HG02938 (cell line): ENCODE results near the gene PSRC1.

Experiments used
- ATAC-seq: cut with Tn5 transposase; IDR thresholded peaks from one replicate; pipeline ENCODE4 v1.9.1; 2021; ENCODE audit warnings: mild to moderate bottlenecking, moderate library complexity; ENCODE audit not compliant: unreplicated experiment

Gene PSRC1

GRCh38 chr1:109248797-109249629, 33.9 kb downstream of the PSRC1 start, which contains the start of gene CELSR2:
TSS of gene CELSR2 (plus strand) at chr1:109249539. CDS start at chr1:109250080, 541 bp downstream.
- ATAC-seq, result peak; percentile 75

- no peak for ATAC-seq
Observed at GRCh38 chr1:109248444-109248796, 34.5 kb downstream of the PSRC1 start.

- no peak for ATAC-seq
Observed at GRCh38 chr1:109247401-109248365, 35.3 kb downstream of the PSRC1 start.

- ATAC-seq, result no peak
Observed at GRCh38 chr1:109246141-109246551, 36.8 kb downstream of the PSRC1 start.

GRCh38 chr1:109243860-109244552, 38.9 kb downstream of the PSRC1 start:
- ATAC-seq, result no peak

- no peak for ATAC-seq
Observed at GRCh38 chr1:109243221-109243620, 39.7 kb downstream of the PSRC1 start.

GRCh38 chr1:109242387-109242786, 40.6 kb downstream of the PSRC1 start:
- no peak for ATAC-seq

- ATAC-seq, result no peak
Observed at GRCh38 chr1:109241841-109242345, 41.1 kb downstream of the PSRC1 start.

- no peak for ATAC-seq
Observed at GRCh38 chr1:109241344-109241743, 41.6 kb downstream of the PSRC1 start.

- no peak for ATAC-seq
Observed at GRCh38 chr1:109240158-109241152, 42.5 kb downstream of the PSRC1 start.

GRCh38 chr1:109239409-109240068, 43.4 kb downstream of the PSRC1 start:
- ATAC-seq, result peak; percentile 65

GRCh38 chr1:109239047-109239408, 43.9 kb downstream of the PSRC1 start:
- no peak for ATAC-seq

- no peak for ATAC-seq
Observed at GRCh38 chr1:109238382-109238781, 44.6 kb downstream of the PSRC1 start.

GRCh38 chr1:109237512-109237911, 45.4 kb downstream of the PSRC1 start:
- ATAC-seq, result no peak

GRCh38 chr1:109235137-109235536, 47.8 kb downstream of the PSRC1 start:
- ATAC-seq, result no peak

- ATAC-seq, result no peak
Observed at GRCh38 chr1:109231066-109231465, 51.9 kb downstream of the PSRC1 start.
